Measurements from ENCODE around the gene ADAM17.

GRCh38 chr2:9565436-9566153 is 10.0 kb upstream of the ADAM17 start:
- TF ChIP-seq EZH2 (optimal IDR thresholded peaks at IDR 0.05; ENCODE audit: low read depth, low read length) (no peak), CTCF (IDR thresholded peaks at IDR 0.05; ENCODE audit: low read length) (no peak)

Measured in MM.1S (cell line).